Stomach (tissue), 4 donors: ENCODE data around the gene TMEM51.

ENCODE experiments used
- CTCF ChIP-seq, 7 experiments: fragments of 450-650 bp in 4 of 7; fragments of 200-600 bp in 3 of 7; sonication (generic) in 3 of 7; IDR thresholded peaks; one replicate each; pipeline ENCODE4 v1.5.1; 2016 to 2019; ENCODE audit warnings: antibody characterized with exemption in 7 of 7, control low read depth in 2 of 7, mild to moderate bottlenecking in 1 of 7
- POLR2A ChIP-seq, 4 donors: fragments of 450-650 bp; IDR thresholded peaks; one replicate each; pipeline ENCODE4 v1.6.1; 2016; ENCODE audit warnings: antibody characterized with exemption in 4 of 4, control low read depth in 2 of 4, mild to moderate bottlenecking in 1 of 4, moderate library complexity in 1 of 4

DNA sequence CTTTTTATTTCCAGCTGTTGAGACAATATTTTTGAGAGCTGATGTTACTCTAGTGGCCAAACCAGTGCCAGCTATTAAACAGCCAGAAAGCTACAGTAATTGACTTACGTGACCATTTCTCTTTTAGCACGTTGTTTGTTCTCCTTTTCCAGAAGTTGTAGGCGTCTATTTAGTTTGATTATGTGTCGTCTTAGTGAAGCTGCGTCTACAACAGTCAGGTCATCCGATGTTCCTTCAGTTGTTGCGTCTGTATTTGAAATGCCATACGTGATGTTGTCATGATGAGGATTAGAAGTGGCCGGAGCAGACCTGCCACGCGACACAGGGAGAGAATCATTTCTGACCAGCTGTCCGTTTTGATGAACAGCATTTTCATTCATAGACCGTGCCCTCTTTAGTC is 38.2 kb downstream of the TMEM51 start:
- no peak for TF ChIP-seq POLR2A (IDR thresholded peaks at IDR 0.05)
- no peak for TF ChIP-seq CTCF (IDR thresholded peaks at IDR 0.05)
